ENCODE results near the gene RARG. TPM values are rescaled to one million over a fixed set of nuclear protein-coding genes. Genes with fewer than 3 reads are reported as not detected.
A peak's percentile ranks its signal among the peaks of the same experiment; 100 is the strongest.

Gene RARG
- total RNA-seq, 1 donor from 2014 or later: 79.1 TPM

GRCh38 chr12:53232646-53233461 lies 845 bp upstream of the RARG start:
- no peaks in the 10 kb centered on the region for H3K36me3 ChIP-seq
- H3K27ac ChIP-seq: peak overlapping the region; percentile 95
- H3K4me1 ChIP-seq: peaks cover 75% of the 10 kb centered on the region
- peak overlapping the region; percentile 62 to 72 for H3K4me3 ChIP-seq
- intact Hi-C loops (cut with DNase I): no loop called here
- DNase-seq (ENCODE audit: extremely low spot score in 2 of 2): peak in 1 of 2 donors; percentile 82
- H3K27me3 ChIP-seq: no peaks in the 10 kb centered on the region
- no peaks in the 10 kb centered on the region for H3K9me3 ChIP-seq
- TF ChIP-seq POLR2AphosphoS5 (IDR thresholded peaks at IDR 0.05; ENCODE audit: insufficient read depth in 1 of 2, low read depth in 1 of 2) (peak in 1 of 2 donors; percentile 44), POLR2A (IDR thresholded peaks at IDR 0.05) (no peak), CTCF (IDR thresholded peaks at IDR 0.05) (no peak)

GRCh38 chr12:53231671-53231920 lies 413 bp downstream of the RARG start:
- Histone ChIP-seq H3K27ac (peak overlapping the region; percentile 95), H3K4me1 (peaks cover 82% of the 10 kb centered on the region), H3K27me3 (no peaks in the 10 kb centered on the region), H3K4me3 (peak overlapping the region; percentile 62 to 72), H3K36me3 (peaks cover 0 to 11% of the 10 kb centered on the region in 2 donors), H3K9me3 (no peaks in the 10 kb centered on the region)
- no peak for TF ChIP-seq POLR2A (IDR thresholded peaks at IDR 0.05)
- no peak for TF ChIP-seq POLR2AphosphoS5 (IDR thresholded peaks at IDR 0.05; ENCODE audit: insufficient read depth in 1 of 2, low read depth in 1 of 2)
- TF ChIP-seq CTCF (IDR thresholded peaks at IDR 0.05): peak in 1 of 3 experiments; percentile 5
- DNase-seq (ENCODE audit: extremely low spot score in 2 of 2): peak in 1 of 2 donors; percentile 85
- intact Hi-C loops (cut with DNase I): no loop called here

- Histone ChIP-seq H3K36me3 (peaks cover 0 to 11% of the 10 kb centered on the region in 2 donors), H3K9me3 (no peaks in the 10 kb centered on the region), H3K27me3 (no peaks in the 10 kb centered on the region), H3K4me1 (peaks cover 82% of the 10 kb centered on the region), H3K4me3 (peak overlapping the region; percentile 62 to 72), H3K27ac (peak overlapping the region; percentile 95)
- intact Hi-C loops (cut with DNase I): no loop called here
- TF ChIP-seq POLR2A (IDR thresholded peaks at IDR 0.05) (no peak), POLR2AphosphoS5 (IDR thresholded peaks at IDR 0.05; ENCODE audit: insufficient read depth in 1 of 2, low read depth in 1 of 2) (peak in 1 of 2 donors; percentile 27), CTCF (IDR thresholded peaks at IDR 0.05) (no peak)
- peak in 1 of 2 donors; percentile 84 for DNase-seq (ENCODE audit: extremely low spot score in 2 of 2)
Observed at GRCh38 chr12:53230108-53230845, 1.7 kb downstream of the RARG start.

- DNase-seq (ENCODE audit: extremely low spot score in 2 of 2): peak in 1 of 2 donors; percentile 84
- Histone ChIP-seq H3K27me3 (no peaks in the 10 kb centered on the region), H3K9me3 (no peaks in the 10 kb centered on the region), H3K27ac (peak overlapping the region; percentile 95), H3K36me3 (peaks cover 0 to 11% of the 10 kb centered on the region in 2 donors), H3K4me3 (peak overlapping the region; percentile 62 to 72), H3K4me1 (peaks cover 82% of the 10 kb centered on the region)
- no peak for TF ChIP-seq POLR2A (IDR thresholded peaks at IDR 0.05)
- TF ChIP-seq CTCF (IDR thresholded peaks at IDR 0.05): no peak
- no peak for TF ChIP-seq POLR2AphosphoS5 (IDR thresholded peaks at IDR 0.05; ENCODE audit: insufficient read depth in 1 of 2, low read depth in 1 of 2)
- intact Hi-C loops (cut with DNase I): no loop called here
Observed at GRCh38 chr12:53229454-53229853, 2.6 kb downstream of the RARG start.
